NCI-H146 treated with DMSO at 0.1 percent for 48 hours (cell line): ENCODE results near the gene PCSK4.
"Not testable (repeated sequence)": the region's sequence is repeated elsewhere in the genome, so short reads cannot be mapped to it uniquely, and the experiment has no call there.

Experiments used
- DNase-seq: peaks from one replicate; lab custom pipeline; 2025; ENCODE audit not compliant: unreplicated experiment; lab: John Stamatoyannopoulos, UW

PCSK4 gene

DNA sequence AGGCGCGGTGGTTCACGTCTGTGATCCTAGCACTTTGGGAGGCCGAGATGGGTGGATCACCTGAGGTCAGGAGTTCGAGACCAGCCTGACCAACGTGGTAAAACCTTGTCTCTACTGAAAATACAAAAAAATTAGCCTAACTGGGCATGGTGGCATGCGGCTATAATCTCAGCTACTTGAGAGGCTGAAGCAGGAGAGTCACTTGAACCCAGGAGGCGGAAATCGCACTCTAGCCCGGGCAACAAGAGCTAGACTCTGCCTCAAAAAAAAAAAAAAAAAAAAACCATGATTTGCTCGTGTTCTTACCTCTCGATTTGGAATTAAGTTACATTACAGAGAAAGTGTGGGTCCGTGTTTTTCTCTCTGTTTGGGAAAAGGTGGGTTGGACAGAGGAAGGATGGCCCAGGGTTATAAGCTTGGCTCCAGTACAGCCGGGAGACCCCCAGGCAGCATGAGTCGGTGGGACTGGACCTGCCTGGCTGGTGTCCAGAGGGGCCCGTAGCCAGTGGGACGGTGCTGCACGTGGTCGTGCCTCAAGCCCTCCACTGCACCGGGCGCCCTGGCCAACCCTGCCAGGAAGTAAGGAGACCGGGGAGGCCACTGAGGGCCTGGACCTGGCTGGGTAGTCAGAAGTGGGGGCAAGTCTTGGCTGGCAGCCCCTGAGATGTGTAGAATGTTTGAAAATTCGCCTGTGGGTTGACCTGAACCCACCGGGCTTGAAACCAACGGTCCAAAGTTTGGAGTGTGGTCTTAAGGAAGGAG is 48.3 kb downstream of the PCSK4 start:
- DNase-seq: no peak

DNA sequence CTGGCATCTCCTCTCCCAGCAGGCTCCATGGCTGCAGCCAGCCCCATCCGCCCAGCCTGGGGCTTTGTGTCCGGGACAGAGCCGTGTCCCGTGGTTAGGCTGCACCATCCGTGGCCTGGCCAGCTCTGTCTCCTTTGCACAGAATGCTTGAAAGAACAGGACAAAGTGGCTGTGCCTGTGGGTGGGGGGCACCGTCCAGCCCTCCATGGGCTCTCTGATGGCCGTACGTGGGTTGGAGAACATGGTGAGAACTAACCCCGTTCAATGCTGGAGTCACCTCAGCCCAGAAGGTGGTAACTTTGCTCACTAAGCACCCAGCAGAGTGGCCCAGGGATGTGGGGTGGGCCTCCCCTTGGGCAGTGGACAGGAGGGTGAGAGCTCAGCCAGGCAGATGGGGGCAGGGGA is 49.1 kb downstream of the PCSK4 start:
- DNase-seq: no peak

DNA sequence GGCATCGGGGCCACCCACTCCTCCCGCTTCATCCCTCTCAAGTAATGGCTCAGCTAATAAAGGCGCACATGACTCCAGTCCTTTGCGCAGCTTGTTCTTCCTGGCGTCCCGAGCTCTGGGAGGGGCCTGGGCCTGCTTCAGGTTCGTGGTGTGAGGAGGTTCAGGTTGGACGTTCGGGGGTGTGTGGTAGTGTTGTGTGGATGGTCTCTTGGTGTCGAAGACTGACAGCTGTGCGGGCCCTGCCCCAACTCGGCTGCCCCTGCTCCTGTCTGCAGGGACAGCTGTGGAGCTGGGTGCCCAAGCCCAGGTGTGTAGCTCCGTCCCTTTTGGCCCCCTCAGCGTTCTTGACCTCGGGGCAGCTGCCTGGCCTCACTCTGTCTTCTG is 49.7 kb downstream of the PCSK4 start:
- no peak for DNase-seq

DNA sequence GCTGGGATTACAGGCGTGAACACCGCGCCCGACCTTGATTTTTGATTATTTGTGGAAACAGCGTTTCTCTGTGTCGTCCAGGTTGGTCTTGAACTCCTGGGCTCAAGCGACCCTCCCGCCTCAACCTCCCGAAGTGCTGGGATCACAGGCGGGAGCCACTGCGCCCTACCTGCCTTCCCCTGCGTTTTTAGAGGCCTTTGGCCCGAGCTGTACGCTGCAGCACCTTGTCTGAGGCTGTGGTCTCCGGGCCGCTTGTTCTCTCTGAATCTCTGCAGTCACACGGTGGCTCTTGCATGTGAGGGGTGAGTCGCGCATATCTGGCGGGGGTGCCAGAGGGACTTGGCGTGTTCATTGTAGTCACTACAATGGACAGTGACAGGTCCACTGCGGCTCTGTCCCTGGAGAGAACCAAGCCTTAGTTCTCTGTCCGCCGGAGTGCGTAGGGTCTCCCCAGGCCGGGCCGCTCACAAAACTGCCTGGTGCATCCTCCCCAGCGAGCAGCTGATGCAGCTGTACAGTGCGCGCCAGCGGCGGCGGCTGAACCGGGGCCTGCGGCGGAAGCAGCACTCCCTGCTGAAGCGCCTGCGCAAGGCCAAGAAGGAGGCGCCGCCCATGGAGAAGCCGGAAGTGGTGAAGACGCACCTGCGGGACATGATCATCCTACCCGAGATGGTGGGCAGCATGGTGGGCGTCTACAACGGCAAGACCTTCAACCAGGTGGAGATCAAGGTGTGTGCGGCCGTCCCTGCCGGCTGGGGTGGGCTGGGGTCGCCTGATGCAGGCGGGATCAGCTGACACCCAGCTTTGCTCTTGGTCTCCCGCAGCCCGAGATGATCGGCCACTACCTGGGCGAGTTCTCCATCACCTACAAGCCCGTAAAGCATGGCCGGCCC is 50.4 kb downstream of the PCSK4 start:
- not testable (repeated sequence) for DNase-seq

DNA sequence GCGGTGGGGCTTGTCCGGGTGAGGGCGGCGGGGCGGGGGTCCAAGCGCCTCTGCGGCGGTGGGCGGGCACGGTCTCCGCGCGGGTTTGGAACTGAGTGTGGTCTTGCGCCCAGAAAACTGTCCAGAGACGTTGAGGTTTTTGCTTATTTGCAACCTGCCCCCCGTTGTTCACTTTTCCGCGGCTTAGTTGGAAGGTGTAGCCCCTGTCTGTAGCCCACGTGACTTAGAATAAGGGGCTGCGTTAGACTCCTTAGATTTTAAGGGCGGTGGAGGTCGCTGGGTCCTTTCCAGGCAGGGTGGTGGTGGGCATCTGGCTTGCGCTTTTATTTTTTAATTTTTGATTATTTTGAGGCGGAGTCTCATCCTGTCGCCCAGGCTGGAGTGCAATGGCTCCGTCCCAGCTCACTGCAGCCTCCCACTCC is 51.2 kb downstream of the PCSK4 start:
- no peak for DNase-seq

DNA sequence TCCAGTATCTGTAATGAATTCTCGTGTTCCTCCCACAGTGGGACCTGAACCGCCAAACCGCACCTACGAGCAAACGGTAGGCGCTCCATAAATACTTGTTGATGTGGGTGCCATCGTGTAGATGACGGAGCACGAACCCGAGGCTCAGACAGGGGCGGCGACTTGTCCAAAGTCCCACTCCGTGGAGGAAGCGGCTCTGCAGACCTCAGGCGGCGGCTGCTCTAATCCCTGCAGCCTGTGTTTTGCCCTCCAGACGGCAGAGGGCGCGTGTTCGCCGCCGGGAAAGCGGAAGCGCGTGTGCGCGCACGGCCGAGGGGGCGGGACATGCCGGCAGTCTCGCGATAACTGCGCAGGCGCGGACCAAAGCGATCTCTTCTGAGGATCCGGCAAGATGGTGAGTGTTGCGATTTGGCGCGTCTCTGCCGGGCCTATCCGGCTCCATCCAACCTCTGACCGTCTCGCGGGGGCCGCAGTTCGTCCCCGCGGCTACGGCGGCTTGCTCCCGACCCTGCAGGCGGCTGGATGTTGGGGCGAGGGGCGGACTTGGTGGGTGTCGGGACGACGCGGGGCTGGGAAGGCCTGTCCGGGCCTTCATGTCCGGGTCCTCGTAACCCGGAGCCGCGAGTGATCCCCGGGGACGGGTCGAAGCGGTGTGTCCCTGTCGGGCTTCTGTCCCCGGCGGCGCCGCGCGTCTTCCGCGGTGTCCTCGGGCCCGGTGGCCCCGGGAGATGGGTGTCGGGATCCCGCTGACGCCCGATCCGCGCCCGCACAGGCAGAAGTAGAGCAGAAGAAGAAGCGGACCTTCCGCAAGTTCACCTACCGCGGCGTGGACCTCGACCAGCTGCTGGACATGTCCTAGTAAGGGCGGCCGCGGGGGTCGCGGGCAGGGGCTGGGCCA is 51.9 kb downstream of the PCSK4 start, which contains the start of gene RPS15:
Gene RPS15 (plus strand): TSS at position 362 of the 898 bp plus-strand sequence. CDS start 30 bp downstream, at position 392.
- peak; percentile 56 for DNase-seq

DNA sequence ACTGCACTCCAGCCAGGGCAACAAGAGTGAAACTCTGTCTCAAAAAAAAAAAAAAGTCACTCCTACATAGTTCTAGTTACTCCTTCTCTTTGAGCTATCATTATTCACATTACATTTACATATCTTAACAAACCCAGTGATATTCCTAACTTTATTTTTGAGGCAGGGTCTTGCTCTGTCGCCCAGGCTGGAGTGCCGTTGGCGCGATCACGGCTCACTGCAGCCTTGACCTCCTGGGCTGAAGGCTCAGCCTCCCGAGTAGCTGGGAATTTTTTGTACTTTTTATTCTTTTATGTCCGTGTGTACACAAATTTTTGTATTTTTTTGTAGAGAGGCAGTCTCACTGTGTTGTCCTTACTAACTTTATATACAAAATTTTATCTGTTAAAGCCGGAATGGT is 52.5 kb downstream of the PCSK4 start:
- no peak for DNase-seq

DNA sequence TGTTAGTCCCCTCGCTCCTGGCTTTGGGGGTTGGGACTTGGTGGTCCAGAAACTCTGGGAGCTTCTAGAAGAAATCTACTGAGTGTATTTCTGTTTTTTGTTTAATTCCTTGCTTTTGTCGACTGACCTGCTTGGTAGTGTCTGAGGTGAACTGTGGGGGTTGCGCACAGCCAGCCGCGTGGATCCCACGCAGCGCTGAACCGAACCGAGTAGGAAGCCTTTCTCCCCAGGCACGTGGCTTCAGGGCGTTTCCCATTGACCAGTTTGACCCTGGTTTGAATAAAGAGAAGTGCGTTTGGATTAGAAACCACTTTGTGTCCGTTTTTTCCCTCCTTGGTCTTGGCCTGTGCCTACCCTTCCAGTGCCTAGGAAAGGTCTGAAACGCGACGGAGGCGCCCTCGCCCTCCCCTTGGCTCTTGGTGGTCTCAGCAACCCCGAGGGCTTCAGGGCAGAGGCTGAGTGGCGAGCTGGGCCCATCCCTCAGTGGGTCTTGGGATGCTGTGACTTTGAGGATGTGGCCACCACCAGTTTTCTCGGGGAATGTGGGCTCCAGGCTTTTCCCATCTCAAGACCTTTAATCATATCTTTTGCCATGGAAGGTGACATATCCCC is 54.7 kb downstream of the PCSK4 start:
- DNase-seq: no peak

DNA sequence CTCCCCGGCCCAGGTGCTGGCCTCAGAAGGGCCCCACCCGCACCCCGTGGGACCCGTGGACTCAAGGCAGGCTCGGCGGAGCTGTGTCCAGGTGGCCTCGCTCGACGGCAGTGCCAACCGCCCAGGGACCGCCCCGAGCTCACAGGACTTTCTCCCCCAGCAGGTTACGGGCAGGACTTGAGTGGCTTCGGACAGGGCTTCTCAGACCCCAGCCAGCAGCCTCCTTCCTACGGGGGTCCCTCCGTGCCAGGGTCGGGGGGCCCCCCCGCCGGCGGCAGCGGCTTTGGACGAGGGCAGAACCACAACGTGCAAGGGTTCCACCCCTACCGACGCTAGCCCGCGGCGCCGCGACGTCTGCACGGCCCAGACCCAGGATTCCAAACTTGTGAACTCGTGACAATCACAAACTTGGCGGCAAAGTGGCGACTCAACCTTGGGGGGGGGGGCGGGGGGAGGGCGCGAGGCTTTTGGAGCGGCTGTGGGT is 55.5 kb downstream of the PCSK4 start:
- no peak for DNase-seq

DNA sequence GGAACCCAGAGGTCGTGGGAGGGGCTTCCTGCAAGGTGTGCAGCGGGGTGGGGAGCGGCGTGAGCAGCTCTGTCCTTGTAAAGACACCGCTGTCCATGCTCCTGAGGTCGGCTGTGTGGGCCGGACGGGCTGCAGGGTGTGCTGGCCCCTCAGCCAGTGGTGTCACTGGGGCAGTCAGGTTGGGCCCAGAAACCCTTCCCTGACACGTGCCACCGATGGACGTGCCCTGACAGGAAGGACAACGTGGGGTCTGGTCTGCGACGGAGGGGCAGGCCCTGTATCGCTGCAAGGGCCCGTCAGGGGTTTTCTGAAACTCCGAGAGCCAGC is 56.1 kb downstream of the PCSK4 start:
- DNase-seq: no peak

DNA sequence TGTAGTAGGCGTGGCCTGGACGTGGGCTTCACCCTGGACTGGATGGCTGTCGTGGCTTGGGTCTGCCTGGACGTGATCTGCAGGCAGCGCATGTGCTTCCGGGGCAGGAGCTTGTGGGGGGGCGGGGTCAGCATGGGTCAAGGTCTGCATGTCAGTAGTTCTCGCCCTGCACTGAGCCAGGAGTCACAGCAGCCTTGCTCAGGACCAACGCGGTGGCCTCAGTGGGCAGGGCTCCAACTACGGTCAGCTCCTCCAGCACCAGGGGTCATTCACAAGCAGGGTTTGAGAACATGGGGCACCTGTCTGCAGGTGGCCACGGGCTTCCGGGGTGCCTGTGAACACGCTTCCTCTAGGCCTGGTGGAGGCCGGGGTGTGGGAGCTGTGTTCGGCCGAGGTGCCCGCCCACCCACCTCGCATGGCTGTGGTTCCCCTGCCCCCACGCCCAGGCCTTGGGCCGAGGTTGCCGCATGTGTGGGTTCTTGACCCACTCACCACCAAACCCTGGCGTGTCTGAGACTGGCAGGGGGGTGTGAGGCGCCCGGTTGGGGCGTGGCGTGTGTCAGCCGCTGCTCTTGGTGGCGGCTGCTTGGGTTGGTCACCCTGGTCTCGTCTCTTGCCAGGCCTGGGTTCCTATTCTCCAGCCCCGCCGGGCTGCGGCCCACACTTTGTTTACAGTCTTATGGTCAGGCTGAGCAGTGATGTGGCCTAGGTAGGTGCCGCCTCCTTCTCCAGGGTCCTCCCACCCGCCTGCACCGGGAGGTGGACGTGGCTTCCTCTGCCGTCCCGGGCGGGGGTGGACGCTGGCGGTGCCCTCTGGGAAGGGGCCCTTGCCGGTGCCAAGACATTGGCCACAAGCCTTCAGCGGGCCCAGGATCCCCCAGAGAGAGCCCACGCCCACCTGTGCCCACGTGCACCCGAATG is 56.8 kb downstream of the PCSK4 start:
- no peak for DNase-seq

DNA sequence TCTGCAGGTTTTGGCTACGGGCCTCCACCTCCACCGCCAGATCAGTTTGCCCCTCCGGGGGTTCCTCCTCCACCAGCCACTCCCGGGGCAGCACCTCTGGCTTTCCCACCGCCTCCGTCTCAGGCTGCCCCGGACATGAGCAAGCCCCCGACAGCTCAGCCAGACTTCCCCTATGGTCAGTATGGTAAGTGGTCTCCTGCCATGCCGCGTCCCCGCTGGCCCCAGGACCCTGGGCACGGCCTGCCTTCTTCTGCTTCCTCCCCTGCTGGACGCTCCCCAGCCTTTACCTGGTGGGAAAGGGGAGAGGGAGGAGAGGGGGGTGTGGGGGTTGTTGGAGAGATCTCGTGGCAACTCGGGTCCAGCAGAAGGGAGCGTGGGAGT is 57.7 kb downstream of the PCSK4 start:
- no peak for DNase-seq

DNA sequence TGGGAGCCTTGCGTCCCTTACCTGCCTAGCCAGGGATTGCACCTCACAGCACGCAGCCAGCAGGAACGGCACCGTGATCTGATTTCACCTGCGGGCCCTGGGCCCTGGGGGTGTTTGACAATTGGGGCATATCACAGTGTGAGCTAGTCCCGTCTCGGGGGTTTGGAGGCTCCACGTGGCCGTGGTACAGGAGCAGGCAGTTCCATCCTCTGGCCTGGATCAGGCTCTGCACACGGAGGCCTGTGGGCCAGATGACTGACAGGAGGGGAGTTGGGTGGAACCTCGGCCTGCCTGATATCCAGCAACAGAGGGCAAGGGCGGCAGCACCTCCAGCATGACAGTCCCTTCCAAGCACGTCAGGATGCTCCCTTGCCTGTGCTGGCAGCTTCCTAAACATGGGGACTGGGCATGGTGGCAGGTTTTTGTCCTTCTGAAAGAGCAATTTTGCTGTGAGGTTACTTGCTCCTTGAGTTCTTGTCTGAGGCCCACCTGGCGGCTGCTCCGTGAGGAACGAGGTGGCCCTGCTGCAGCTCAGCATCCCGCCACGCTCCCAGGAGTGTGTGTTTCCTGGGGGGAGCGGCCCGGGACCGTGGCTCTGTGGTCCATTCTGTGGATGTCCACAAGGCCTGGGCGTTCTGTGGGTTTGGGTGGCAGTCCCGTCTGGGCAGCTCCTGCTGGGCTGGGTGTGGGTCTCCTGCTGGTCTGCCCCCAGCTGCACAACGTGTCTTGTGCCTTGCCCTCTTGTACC is 58.2 kb downstream of the PCSK4 start:
- DNase-seq: no peak
